Activated T-cell treated with anti-CD3 and anti-CD28 coated beads, Interleukin-2, amount 50 U/mL, for 48 hours (primary cell): ENCODE measurements around the gene BCR.

ENCODE experiments used
- DNase-seq, 2 experiments: peaks; one replicate each; pipeline ENCODE4 v3.0.0-alpha.2; 2020

BCR gene

DNA sequence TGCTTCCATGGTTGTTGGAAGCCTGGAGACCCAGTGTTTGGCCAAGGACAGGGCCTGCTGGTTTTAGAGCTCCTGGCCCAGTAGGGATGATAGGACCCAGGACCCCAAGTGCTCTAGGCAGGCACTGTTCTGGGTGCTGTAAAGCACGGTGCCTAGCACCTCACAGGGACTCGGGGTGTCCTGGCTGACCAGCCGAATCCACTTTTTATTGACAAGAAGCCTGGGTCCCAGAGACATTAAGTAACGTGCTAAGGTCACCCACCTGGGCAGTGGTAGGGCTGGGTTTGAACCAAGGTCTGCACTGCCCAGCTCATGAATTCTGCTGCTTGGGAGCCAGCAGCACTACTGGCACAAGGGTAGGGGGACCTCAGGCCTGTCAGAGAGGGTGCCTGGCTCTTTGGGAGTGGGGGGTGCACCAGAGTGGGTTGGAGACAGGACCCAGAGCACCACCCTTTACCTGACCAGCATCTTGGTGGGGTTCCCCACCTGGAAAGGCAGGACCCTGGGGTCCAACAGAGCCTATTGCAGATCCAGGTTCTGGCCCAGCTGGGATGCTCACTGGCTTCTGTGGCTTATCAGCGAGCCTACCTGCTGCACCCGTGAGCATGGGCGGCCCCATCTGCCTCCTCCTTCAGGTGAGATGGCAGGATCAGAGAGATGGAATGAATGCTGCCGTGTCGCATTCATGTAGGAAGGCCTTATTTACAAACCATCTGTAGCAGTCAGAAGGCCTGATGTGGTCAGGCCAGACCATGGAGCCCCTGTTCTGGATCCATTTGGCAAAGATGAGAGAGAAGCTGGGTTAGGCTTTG is 52.0 kb downstream of the BCR start:
- no peak for DNase-seq

DNA sequence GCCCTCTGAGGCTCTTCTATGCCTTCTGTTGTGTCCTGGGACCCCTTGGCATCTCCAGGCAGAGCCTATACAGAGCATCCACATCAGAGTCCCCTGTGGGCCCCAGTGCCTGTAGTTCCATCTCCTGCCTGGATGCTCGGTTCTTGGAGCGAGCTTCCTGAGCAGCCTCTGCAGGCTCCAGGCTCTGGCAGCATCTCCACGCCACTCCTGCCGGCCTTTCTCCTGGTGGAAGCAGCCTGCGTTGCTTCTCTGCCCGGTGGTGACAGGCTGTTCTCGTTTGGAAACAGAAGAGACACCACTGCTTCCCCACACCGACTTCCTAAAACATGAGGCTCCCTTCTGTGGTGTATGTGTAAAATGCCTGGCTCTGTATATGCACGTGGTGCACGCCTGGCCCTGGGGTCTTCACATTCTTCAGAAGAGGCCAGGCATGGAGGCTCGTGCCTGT is 52.8 kb downstream of the BCR start:
- DNase-seq: no peak

DNA sequence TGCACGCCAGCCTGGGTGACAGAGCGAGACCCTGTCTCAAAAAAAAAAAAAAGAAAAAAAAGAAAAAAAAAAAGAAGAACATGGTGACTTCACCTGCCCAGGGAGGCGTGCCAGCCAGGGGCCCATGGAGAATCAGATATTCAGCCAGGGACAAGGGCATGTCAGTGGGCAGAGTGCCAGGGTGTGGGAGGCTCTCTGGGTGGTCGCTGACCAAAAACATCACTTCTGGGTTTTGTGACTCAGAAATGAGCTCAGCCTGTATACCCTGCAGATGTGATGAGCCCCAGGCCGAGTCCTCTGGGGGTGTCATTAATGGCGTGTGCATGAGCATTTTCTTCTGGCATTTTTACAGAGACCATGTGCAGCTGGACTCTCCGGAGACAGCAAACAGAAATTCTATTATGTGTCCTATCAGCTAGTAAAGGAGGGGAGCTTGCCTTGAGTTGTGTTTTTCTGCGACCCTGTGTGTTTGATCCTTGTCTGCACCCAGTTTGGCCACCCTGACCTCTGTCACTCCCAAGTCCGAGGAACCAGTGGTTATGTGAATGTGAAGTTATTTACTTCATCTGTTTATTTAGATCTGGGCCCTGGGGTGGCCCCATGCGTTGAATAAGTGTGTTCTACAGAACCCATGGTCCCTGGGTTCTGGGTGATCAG is 53.6 kb downstream of the BCR start:
- DNase-seq: peak; percentile 85 to 87

DNA sequence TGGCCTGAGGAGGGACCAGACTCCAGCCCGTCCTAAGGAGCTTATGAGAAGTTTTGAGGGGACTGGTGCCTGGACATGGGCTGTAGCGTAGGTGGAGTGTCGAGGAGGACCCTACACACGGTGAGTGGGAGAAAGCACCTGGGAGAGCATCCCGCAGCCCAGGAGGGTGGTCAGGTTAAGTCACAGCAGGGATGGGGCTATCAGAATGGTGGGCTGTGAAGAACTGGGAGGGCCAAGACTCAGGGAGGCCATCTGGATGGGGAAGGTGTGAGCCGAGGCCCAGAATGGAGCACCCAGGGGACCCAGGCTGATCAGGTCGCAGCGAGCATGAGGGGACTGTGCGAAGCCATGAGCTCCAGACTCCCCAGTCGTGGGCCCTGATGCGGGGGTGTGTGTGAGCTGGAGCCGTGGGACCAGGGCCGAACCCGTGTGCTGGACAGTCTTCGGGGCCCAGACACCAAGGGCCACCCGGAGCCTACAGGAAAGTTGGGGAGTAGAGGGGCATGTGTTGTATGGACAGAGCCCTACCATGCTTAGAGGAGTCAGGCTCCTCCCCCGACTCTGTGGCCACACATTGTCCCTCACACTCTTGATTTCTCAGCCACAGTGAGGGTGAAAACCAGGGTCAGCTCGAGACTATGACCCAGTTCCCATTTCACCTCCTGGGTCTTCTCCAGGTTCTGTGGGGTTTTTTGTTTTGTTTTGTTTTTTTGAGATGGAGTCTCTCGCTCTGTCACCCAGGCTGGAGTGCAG is 54.3 kb downstream of the BCR start:
- DNase-seq: no peak

DNA sequence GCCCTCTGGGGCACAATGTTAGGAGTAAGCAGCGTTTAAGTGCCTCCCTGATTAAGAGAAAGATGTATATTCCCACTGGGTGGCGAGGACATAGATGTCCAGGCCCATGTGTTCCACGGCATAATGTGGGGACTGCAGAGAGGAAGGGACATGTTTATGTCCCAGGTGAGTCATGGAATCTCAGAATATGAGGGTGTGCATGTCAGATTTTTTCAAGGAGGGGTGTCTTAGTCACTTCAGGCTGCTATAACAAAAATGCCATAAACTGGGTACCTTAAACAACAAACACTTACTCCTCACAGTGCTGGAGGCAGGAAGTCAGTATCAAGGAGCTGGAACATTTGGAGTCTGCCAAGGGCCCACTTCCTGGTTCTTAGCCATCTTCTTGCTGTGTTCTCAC is 55.1 kb downstream of the BCR start:
- no peak for DNase-seq

DNA sequence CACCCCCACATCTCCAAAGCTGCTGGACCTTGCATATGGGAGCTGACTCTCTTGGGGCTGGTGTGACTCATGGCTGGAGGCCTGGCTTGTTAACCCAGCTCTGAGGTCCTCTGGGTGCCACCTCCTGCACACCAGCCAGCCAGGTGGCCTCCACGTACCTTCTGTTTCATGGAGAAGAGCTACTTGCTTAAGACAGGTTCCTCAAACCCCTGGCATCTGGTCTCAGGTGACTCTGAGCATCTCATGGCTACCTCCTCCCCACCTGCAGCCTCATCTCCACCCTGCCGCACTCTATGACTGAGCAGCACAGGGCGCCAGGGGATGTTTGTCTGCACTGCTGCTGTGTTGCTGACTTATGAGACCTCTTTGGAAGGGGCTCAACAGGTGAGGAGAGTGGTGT is 55.7 kb downstream of the BCR start:
- DNase-seq: no peak

DNA sequence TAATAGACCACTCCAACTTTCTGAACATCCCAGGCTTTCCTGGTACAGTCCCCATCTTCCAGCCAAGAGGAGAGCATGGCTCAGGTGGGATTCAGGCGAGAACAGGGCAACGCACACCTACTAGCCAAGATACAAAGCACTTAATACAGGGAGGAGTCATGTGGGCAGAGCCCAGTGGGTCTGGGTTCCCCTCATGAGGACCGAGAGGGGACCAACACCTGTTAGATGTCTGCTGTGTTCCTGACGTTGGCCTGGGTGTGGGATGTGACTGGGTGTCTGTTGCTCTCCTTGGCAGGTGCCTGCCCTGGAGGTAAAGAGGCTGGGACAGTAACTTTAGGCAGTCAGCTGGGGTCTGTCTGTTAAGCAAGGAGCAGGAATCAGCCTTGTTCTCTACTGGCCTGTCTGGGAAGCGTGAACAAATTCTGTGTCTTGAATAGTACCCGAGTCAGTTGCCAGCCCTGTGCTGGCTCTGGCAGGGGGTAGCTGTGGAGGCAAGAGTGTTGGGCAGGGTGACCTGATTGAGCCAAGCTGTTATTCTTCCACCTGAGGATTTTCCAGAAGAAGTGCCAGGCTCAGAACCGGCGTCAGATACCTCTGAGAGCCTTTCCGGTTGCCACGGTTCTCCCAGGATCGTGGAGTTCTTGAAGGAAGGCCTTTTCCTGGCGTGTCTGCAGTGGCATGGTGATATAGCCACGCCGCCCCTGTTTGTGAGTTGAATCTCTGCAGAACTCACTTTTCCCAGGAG is 56.3 kb downstream of the BCR start:
- no peak for DNase-seq

DNA sequence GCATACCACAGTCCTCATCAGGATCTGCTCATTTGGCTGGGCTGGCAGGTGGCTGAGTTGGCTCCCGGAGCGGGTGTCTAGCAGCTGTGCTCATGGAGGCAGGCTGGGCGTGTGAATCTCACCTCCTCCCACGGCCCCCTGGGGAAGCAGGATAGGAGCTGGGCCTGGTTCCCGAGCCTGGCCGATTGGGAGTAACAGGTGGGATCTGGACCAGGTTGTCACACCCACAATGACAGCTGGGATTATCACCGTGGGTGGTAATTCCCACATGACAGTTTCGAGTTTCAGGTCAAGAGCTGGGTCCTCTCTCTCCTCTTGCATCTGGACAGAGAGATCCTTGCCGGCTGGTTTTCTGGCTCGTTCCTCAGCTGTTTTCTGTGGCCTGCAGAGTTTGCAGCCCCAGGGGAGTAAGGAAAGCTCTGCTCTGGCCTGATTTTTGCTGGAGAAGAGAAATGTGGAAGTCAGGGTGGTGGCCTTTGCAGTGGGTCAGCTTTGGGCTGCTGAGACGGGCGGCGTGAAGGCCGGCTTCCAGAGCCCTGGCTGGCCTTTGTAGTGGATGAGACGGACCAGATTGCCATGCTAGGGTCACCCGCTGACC is 57.0 kb downstream of the BCR start:
- no peak for DNase-seq

DNA sequence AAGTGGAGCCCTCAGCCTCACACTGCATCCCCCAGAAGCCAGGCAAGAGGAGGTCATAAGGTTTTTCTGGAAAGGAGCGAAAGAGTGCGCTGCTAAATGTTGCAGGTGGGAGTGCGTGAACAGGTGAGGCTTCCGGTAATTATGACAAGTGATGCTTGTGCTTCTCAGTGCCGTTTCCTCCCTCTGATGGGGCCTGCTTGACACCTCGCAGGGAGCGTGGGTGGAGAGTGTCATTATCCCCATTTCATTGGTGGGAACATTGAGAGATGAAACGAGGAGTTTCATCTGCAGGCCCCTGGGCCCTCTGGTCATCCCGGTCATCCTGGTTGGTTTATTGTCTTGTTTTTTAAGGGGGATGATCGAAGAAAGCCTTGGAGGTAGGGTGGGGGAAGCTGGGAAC is 57.5 kb downstream of the BCR start:
- DNase-seq: peak; percentile 63 to 64

DNA sequence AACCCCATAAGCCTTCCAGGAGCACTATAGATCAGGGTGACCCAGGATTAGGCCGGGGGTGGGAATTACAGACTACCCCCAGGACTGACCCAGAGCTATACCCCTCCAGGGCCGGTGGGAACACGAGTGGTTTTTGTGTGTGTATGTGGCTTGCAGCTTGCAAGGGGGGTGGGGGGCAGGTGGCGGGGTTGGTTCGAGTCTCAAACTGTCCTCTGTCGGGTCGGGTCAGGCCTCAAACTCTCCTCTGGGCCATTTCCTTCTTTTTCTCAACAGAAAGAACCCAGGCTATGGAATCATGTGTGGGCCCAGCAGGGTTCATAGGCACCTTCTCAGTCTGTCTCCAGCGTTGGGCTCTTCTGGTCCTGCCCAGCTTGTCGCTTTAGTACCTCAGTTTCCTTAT is 58.4 kb downstream of the BCR start:
- DNase-seq: no peak

DNA sequence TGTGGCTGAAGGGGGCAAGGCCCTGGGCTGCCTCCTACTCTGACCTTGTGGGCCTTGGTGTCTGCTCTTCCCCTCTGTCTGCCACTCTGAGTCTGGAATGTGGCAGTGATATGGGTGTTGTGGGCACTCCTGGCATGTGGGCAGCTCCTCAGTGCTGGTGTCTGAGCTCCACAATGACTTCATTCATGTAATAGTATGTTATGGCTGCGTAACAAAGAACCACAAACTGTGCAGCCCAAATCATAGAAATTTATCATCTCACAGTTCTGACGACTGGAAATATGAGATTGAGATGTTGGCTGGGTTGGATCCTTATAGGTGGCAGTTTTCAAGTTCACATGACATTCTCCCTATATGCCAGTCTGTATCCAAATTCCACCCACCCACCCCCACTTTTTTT is 59.1 kb downstream of the BCR start:
- no peak for DNase-seq

DNA sequence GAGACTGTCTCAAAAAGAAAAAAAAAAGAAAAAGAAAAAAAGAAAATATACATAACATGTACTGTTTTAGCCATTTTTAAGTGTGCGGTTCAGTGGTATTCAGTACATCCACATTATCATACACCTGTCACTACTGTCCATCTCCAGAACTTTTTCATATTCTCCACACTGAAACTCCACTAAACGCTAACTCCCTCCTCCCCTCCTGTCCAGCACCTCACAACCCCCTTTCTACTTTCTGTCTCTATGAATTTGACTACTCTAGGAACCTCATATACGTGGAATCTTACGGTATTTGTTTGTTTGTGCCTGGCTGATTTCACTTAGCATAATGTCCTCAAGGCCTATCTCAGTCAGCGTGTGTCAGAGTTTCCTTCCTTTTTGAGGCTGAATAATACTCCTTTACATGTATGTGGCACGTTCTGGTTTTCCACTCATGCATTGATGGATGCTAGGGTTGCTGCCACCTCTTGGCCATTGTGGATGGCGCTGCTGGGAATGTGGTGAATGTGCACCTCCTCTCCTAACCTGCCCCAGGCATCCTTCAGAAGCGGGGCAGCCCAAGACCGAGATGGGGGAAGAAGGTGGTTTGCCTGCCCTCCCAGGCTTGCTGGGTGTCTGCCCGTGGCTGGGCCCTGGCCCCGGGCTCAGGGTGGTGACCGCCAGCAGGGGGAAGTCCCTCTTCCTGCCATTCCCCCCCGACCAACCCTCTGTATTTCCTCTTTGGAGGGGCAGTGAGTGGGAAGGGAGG is 60.5 kb downstream of the BCR start:
- DNase-seq: peak in 1 of 2 experiments; percentile 52

DNA sequence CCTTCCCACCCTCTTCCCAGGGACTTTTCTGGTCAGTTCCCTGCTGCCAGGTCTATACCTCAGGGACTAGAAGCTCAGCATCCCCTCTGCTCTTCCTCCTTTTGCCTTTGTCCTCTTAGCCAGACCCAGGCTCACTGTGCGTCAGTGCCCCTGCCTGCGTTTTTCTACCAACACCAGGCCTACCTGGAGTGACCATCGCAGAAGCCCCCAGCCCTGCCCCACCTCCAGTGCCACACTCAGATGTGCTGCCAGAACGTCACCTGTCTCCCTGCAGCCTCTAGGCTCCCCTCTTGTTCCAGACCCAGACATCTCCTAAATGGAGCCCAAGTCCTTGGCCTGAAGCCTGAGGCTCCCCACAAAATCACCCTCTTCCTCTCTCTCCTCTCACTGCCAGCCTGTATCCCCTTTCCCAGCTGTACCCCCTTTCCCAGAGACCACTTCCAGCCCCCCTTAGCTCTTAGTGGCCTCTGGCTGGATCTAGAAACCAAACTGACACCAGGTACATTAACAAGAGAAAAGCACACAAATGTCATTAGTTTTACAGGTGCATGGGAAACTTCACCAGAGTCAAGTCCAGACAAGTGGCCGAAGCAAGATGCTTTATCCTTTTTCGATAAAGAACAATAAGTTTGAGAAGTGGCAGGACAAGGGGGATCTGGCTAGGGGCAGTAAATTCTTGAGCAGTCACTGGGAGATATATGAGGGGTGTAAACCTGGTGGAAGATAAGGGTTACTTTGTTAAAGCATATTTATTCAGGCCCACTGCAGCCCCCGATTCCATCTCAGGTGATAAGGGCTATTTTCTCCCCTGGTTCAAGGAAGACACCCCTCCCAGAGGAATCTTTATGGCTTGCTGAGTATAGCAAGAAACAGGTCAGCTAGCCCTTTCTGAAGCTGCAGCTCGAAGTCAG is 61.5 kb downstream of the BCR start:
- DNase-seq: no peak

DNA sequence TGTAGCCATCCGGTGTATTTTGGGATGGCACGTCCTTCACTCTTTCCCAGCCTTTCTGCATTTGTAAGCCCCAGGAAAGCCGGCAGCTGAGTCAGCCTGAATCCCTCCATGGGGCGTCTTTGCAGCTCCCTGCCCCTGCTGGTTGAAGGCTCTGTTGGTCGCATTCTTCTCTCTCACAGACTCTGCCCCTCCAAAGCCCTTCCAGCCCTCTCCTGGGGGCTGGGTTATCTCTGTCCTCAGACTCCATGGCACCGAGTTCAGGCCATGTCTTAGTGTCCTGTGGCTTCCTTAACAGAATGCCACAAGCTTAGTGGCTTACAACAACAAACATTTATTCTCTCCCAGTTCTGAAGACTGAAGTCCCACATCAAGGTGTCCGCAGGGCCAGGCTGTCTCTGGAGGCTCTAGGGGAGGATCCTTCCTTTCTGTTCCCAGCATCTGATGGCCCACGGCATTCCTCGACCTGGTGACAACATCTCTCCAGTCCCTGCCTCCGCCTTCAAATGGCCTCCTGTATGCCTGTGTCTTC is 62.2 kb downstream of the BCR start:
- DNase-seq: peak in 1 of 2 experiments; percentile 43

DNA sequence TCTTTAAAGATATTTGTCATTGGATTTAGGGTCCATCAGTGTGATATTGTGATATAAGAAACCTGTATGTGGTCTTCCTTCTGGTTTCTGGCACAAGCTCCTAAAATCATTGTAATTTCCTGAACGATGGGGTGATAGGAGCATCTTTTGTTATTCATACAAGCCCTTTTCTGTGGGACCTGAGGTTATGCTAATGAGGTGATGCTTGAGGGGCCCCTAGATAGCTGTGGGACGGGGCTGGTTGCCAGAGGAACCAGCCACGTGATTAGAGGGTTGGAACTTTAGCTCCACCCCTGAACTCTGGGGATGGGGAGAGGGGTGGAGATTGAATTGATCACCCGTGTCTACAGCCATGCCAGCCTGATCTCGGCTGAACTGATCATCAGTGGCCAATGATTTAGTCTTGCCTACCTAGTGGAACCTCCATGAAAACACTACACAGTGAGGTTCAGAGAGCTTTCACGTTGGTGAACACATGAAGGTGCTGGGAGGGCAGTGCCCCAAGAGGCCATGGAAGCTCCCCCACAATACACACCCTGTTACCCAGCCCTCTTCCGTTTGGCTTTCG is 62.8 kb downstream of the BCR start:
- peak; percentile 77 to 83 for DNase-seq

DNA sequence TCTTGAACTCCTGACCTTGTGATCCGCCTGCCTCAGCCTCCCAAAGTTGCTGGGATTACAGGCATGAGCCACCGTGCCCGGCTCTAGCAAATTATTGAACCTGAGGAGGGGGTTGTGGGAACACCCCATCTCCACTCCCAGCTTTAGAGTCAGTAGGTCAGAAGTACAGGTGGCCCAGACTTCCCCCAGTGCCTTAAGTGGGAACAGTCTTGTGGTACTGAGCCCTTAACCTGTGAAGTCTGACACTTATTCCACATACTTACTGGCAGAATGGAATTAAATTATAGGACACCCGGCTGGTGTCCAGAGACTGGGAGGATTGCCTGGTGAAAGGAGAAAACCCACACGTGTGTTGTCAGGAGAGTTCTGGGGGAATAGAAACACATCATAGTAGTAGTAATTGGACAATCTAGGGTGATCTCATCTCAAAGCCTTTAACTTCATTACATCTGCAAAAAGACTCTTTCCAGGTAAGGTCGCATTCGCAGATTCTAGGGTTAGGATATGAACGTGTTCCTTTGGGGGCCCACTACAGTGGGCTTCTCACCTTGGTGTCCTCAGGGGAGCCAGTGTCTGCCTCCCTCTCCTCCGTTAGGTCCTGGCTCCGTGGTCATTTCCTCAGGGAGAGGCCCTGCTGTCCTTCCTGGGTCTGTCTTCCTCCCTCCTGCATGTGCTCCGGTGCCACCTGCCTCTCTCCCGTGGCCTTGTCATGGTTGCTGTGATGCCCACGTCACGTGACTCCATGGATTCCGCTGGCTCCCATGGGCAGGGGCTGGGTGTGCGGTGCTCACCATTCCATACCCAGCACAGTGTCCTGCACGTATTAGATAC is 63.8 kb downstream of the BCR start:
- no peak for DNase-seq

DNA sequence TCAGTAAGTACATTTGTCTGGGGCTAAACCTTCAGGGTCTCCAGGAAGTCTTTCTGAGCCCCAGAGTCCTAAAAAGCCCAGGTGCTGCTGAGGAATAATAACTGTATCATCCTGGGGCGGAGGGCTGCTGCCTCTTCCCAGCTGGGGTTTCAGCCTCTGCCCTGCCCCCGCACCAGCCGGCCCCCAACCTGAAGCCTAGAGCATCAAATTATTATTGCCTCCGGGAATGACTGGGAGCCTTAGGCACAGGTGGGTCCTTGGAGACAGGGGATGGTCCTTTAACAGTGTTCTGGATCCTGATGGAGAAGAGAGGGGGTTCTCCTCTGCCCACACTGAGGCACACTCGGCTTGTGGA is 64.4 kb downstream of the BCR start:
- no peak for DNase-seq

DNA sequence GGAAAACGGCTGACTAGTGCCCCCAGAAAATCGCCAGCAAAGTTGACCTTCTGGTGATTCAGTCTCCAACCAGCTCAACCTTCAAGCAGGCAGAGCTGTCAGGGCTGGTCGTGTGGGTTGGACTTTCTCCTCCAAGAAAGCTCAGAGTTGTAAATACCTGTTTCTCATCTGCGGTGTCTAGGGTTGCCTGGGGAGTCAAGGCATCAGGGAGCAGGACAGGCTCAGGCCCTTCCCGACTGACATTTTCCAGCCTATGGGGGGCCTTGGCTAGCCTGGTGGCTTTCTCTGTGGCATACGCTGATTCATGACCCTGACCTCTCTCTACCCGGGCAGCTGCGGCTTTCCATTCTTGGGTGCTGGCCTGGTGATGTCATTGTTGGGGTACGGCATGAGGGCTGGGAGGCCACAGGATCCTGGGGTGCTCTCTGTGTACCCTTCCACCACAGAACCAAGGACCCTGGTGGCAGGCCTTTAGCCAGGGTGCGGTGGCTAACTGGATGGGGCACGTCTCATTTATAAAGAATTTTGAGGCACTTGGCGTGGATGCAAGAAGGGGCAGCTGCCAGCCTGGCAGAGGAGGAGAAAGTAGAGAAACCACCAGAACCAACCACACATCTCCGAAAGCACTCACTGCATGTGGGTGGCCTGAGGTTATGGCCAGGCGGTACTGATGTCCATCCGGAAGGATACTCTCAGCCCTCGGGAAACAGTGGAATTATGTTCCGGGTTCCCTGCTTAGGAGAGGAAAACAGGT is 64.9 kb downstream of the BCR start:
- peak in 1 of 2 experiments; percentile 35 for DNase-seq

DNA sequence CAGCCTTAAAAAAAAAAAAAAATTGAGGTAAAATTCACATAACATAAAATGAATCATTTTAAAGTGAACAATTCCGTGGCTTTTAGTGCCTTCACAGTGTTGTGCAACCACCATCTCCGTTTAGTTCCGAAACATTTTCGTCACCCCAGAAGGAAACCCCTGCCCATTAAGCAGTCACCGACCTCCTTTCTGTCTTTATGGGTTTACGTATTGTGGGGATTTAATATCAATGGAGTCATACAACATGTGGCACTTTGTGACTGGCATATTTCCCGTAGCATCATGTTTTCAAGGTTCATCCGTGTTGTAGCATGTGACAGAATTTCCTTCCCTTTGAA is 65.5 kb downstream of the BCR start:
- DNase-seq: no peak
